Right lobe of liver (tissue), 6 donors: Measurements from ENCODE around the gene SGCA. TPM values are rescaled to one million over a fixed set of nuclear protein-coding genes. Genes with fewer than 3 reads are reported as not detected.

Experiments
- ATAC-seq, 4 donors: fragments of 200-7000 bp; cut with Tn5 transposase; one replicate each; pipeline ENCODE4 v1.9.1; 2020; ENCODE audit warnings: mild to moderate bottlenecking in 4 of 4, moderate library complexity in 4 of 4
- DNase-seq, 3 donors: peaks; one replicate each; pipeline ENCODE4 v3.0.0-alpha.2; 2020
- H3K27ac ChIP-seq, 3 donors: fragments of 200-600 bp; one replicate each; pipeline ENCODE4 v1.8.0; 2022
- H3K27me3 ChIP-seq, 2 donors: fragments of 200-600 bp; one replicate each; pipeline ENCODE4 v1.8.0; 2022
- H3K36me3 ChIP-seq, 4 donors: fragments of 200-600 bp; sonication (generic) in 1 of 4; one replicate each; pipeline versions ENCODE4 v1.5.1 to v1.8.0; 2017 to 2022; ENCODE audit warnings: control low read depth in 1 of 4
- H3K4me1 ChIP-seq, 4 donors: fragments of 200-600 bp; sonication (generic) in 1 of 4; one replicate each; pipeline versions ENCODE4 v1.5.1 to v1.8.0; 2017 to 2022; ENCODE audit warnings: control low read depth in 1 of 4
- H3K4me3 ChIP-seq, 3 donors: fragments of 200-600 bp; one replicate each; pipeline ENCODE4 v1.8.0; 2022
- H3K9me3 ChIP-seq, 4 donors: fragments of 200-600 bp; sonication (generic) in 1 of 4; one replicate each; pipeline versions ENCODE4 v1.5.1 to v1.8.0; 2017 to 2022; ENCODE audit warnings: control low read depth in 1 of 4
- POLR2A ChIP-seq: fragments of 450-650 bp; IDR thresholded peaks from one replicate; pipeline ENCODE4 v1.6.1; 2017; ENCODE audit warnings: antibody characterized with exemption, mild to moderate bottlenecking
- WGBS: methylation state at CpG from one replicate; pipeline ENCODE4 v1.1.6; 2018; ENCODE audit warnings: low coverage, low lambda C conversion rate; ENCODE audit not compliant: insufficient coverage; ENCODE audit errors: missing lambda C conversion rate; 5-methylcytosine and 5-hydroxymethylcytosine counted together
- intact Hi-C, 2 donors: fragments of 100-400 bp; cut with DNase I; formaldehyde crosslinking; loops; one replicate each; pipeline versions ENCODE4 v1.11.2 to v1.14.1; 2022
- total RNA-seq, 6 experiments: library from RNA; depleted of rRNA in 2 of 6; stranded (reverse); fragments of >200 nt in 2 of 6; fragmentation: NEBNext Ultra II Directional in 3 of 6; extraction: Animal tissue kit (Norgen Biotek cat#: 25700) in 3 of 6; gene quantifications; one replicate each; pipeline versions ENCODE4 v1.1.0 to v1.2.4, GENCODE V29; 2016 to 2023
- TF ChIP-seq, protein P1 (sequence below), 4 donors: fragments of 200-600 bp in 3 of 4; fragments of 450-650 bp in 1 of 4; IDR thresholded peaks; one replicate each; pipeline versions ENCODE4 v1.5.1 to v1.8.0; 2016 to 2022; ENCODE audit warnings: antibody characterized with exemption in 4 of 4, mild to moderate bottlenecking in 2 of 4
- donor health status: DM: no; HTN: yes; CAD: no.
- donor health status: DM: no; HTN: no; CAD: no.
- donor health status: DM: no; HTN: no; CAD: no.
- donor health status: DM: no; HTN: yes; CAD: no.
- donor health status: DM: no; HTN: yes; CAD: no.

SGCA gene
- total RNA-seq, 6 experiments from 2014 or later = 0.48 to 2.8 (median 1.6) TPM

DNA sequence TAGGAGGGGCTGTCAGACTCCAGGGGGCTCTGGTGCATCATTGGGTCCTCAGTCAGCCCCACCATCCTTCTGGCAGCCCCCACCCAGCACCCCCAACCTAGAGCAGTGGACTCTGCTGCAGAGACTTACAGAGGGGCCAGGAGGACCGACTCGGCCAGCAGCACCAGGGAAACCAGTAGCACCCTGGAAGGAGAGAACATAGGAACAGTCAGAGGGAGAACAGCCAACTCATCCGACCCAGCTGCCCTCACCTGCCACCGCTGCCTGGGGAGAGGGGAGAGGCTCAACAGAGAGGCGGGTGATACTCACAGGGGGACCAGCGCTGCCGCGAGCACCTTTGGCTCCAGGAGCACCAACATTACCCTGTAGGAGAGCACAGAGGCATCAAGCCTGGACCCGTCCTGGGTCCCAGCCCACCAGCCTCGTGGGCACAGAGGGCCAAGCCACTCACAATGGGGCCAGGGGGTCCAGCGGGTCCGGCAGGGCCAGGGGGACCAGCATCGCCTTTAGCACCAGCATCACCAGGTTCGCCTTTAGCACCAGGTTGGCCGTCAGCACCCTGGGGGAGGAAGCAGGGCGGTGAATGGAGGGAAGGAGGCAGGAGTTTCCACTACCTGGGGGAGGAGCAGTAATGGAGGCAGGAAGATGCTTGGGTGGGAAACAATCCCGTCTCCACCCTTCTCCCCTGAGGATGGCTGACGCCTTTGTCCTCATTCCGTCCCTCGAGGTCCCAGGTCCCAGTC lies 23.9 kb downstream of the SGCA start:
- DNase-seq (no peak), ATAC-seq (no peak)
- H3K27ac ChIP-seq = no peak overlapping the region
- H3K9me3 ChIP-seq = no peaks in the 10 kb centered on the region
- no peaks in the 10 kb centered on the region for H3K36me3 ChIP-seq
- intact Hi-C loops = no loop called here
- TF ChIP-seq, protein P1, sequence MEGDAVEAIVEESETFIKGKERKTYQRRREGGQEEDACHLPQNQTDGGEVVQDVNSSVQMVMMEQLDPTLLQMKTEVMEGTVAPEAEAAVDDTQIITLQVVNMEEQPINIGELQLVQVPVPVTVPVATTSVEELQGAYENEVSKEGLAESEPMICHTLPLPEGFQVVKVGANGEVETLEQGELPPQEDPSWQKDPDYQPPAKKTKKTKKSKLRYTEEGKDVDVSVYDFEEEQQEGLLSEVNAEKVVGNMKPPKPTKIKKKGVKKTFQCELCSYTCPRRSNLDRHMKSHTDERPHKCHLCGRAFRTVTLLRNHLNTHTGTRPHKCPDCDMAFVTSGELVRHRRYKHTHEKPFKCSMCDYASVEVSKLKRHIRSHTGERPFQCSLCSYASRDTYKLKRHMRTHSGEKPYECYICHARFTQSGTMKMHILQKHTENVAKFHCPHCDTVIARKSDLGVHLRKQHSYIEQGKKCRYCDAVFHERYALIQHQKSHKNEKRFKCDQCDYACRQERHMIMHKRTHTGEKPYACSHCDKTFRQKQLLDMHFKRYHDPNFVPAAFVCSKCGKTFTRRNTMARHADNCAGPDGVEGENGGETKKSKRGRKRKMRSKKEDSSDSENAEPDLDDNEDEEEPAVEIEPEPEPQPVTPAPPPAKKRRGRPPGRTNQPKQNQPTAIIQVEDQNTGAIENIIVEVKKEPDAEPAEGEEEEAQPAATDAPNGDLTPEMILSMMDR (IDR thresholded peaks at IDR 0.05) = no peak
- TF ChIP-seq POLR2A = no peak
- 39% methylated on average over 4 of the region's 20 CpGs for WGBS
- H3K4me1 ChIP-seq = no peaks in the 10 kb centered on the region
- H3K27me3 ChIP-seq = no peaks in the 10 kb centered on the region
- H3K4me3 ChIP-seq = no peak overlapping the region

DNA sequence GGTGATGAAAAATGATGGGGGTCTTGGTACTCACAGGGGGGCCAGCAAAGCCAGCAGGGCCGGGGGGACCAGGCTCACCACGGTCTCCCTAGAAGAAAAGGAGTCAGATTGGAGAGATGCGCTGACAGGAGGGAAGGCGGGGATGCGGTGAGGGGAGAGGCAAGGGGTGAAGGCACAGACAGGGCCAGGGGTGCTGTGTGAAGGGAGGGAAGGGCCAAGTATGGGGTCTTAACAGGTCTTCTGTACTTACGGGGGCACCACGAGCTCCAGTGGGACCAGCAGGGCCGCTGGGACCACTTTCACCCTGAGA lies 24.4 kb downstream of the SGCA start:
- DNase-seq (no peak), ATAC-seq (no peak)
- Histone ChIP-seq H3K4me3 (no peak overlapping the region), H3K9me3 (no peaks in the 10 kb centered on the region), H3K36me3 (no peaks in the 10 kb centered on the region), H3K27me3 (no peaks in the 10 kb centered on the region), H3K27ac (no peak overlapping the region), H3K4me1 (no peaks in the 10 kb centered on the region)
- TF ChIP-seq, protein P1 (IDR thresholded peaks at IDR 0.05) = no peak
- intact Hi-C loops = no loop called here
- 74% methylated on average over 3 of the region's 8 CpGs for WGBS

DNA sequence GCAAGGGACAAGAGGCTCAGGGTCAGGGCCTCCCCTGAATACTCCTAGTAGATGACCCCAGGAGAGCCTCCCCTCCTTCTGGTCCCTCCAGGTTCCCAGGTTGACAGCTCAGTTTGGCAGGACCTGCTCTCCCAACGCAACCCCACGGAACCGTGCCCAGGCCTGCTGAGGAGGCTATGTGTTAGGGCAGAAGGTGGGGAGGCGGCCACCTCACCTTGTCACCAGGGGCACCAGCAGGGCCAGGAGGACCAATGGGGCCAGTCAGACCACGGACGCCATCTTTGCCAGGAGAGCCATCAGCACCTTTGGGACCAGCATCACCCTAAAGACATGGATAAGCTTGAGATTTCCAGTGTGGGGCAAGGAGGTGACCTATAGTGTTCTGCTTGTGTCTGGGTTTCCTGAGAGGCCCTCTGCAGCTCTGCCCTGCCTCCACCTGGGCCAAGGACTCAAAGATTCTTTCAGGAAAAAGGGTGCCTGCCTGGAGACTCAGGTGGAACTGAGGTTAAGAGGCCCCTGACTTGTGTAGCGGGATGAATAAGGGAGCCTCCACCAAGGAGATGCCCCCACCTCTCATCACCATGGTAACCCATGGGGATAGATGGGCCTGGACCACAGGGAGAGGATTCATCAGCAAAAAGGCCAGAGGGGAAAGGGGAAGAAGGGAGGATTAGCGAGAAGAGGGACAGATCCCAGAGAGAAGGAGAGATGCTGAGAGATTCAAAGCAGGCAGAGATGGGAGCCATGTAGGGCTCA lies 25.0 kb downstream of the SGCA start:
- H3K27ac ChIP-seq = no peak overlapping the region
- H3K36me3 ChIP-seq = no peaks in the 10 kb centered on the region
- no peak overlapping the region for H3K4me3 ChIP-seq
- no peaks in the 10 kb centered on the region for H3K9me3 ChIP-seq
- TF ChIP-seq, protein P1 (IDR thresholded peaks at IDR 0.05) = no peak
- WGBS = 80% methylated on average over 2 of the region's 8 CpGs
- H3K4me1 ChIP-seq = no peaks in the 10 kb centered on the region
- ATAC-seq = no peak
- intact Hi-C loops = no loop called here
- DNase-seq = no peak
- H3K27me3 ChIP-seq = no peaks in the 10 kb centered on the region

DNA sequence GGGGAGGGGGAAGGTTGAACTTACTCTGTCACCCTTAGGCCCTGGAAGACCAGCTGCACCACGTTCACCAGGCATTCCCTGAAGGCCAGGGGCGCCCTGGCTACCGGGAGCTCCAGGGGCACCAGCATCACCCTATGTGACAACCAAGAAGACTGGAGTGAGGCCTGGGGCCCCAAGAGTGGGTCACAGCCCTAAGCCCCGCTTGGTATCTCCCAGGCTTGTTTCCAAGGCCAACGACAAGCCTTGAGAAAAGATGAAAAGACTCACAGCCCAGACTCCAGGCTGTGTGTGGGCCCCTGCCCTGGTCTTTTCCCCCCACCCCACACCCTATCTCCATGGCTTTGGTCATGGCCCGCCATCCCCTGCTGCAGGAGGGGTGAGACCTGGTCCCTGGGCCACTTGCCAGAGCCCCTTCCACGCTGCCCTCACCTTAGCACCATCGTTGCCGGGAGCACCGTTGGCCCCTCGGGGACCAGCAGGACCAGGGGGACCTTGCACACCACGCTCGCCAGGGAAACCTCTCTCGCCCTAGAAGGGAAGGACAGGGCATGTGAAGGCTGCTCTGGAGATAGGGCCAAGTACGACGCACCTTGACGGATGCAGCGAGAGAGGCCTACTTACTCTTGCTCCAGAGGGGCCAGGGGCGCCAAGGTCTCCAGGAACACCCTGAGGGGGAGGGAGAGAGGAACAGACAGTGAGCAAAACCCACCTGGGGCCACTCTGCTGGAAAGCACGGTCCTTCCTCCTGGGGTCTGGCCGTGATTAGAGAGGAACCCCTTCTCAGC lies 25.7 kb downstream of the SGCA start:
- H3K36me3 ChIP-seq = no peaks in the 10 kb centered on the region
- no peaks in the 10 kb centered on the region for H3K9me3 ChIP-seq
- intact Hi-C loops = no loop called here
- TF ChIP-seq POLR2A = no peak
- TF ChIP-seq, protein P1 (IDR thresholded peaks at IDR 0.05) = no peak
- no peak overlapping the region for H3K27ac ChIP-seq
- H3K27me3 ChIP-seq = no peaks in the 10 kb centered on the region
- DNase-seq (no peak), ATAC-seq (no peak)
- no peak overlapping the region for H3K4me3 ChIP-seq
- WGBS = 47% methylated on average over 4 of the region's 21 CpGs
- no peaks in the 10 kb centered on the region for H3K4me1 ChIP-seq
